Neural cell (in vitro differentiated cells): ENCODE measurements around the gene SLC28A1.

Experiments
- CTCF ChIP-seq: fragments of 450-650 bp; IDR thresholded peaks from 2 replicates; pipeline ENCODE4 v1.5.1; 2014; ENCODE audit warnings: antibody characterized with exemption, mild to moderate bottlenecking, moderate library complexity; ENCODE audit not compliant: poor library complexity, severe bottlenecking
- EP300 ChIP-seq: fragments of 450-650 bp; conservative IDR thresholded peaks from 2 replicates; pipeline ENCODE4 v1.6.1; 2014; ENCODE audit warnings: antibody characterized with exemption, mild to moderate bottlenecking, moderate library complexity; ENCODE audit not compliant: poor library complexity, severe bottlenecking
- EZH2 ChIP-seq: fragments of 200-600, 300-800 bp; shearing (Covaris generic), sonication (generic); IDR thresholded peaks from 2 replicates; pipeline ENCODE4 v1.6.1; 2014; ENCODE audit warnings: antibody characterized with exemption, low read length, borderline replicate concordance, mild to moderate bottlenecking; ENCODE audit not compliant: insufficient read depth, poor library complexity, severe bottlenecking
- MXI1 ChIP-seq: fragments of 450-650 bp; conservative IDR thresholded peaks from 2 replicates; pipeline ENCODE4 v1.6.1; 2014; ENCODE audit warnings: antibody characterized with exemption, mild to moderate bottlenecking; ENCODE audit not compliant: poor library complexity, severe bottlenecking
- POLR2AphosphoS5 ChIP-seq: IDR thresholded peaks from 2 replicates; pipeline ENCODE4 v1.6.1; 2012
- RAD21 ChIP-seq: fragments of 450-650 bp; conservative IDR thresholded peaks from 2 replicates; pipeline ENCODE4 v1.6.1; 2014; ENCODE audit warnings: antibody characterized with exemption, mild to moderate bottlenecking, moderate library complexity
- REST ChIP-seq: IDR thresholded peaks from 2 replicates; pipeline ENCODE4 v1.6.1; 2012; ENCODE audit warnings: borderline replicate concordance
- SMC3 ChIP-seq: fragments of 450-650 bp; conservative IDR thresholded peaks from 2 replicates; pipeline ENCODE4 v1.6.1; 2014; ENCODE audit warnings: antibody characterized with exemption, mild to moderate bottlenecking, moderate library complexity; ENCODE audit not compliant: poor library complexity
- TAF1 ChIP-seq: IDR thresholded peaks from 2 replicates; pipeline ENCODE4 v1.6.1; 2012; ENCODE audit warnings: low read depth

GRCh38 chr15:84960391-84961113, 76.1 kb downstream of the SLC28A1 start:
- TF ChIP-seq REST = no peak
- no peak for TF ChIP-seq CTCF
- TF ChIP-seq MXI1 = no peak
- no peak for TF ChIP-seq RAD21
- TF ChIP-seq EP300 = no peak
- no peak for TF ChIP-seq EZH2
- no peak for TF ChIP-seq POLR2AphosphoS5
- no peak for TF ChIP-seq TAF1
- no peak for TF ChIP-seq SMC3
